Measurements from ENCODE around the gene EFNA1.

DNA sequence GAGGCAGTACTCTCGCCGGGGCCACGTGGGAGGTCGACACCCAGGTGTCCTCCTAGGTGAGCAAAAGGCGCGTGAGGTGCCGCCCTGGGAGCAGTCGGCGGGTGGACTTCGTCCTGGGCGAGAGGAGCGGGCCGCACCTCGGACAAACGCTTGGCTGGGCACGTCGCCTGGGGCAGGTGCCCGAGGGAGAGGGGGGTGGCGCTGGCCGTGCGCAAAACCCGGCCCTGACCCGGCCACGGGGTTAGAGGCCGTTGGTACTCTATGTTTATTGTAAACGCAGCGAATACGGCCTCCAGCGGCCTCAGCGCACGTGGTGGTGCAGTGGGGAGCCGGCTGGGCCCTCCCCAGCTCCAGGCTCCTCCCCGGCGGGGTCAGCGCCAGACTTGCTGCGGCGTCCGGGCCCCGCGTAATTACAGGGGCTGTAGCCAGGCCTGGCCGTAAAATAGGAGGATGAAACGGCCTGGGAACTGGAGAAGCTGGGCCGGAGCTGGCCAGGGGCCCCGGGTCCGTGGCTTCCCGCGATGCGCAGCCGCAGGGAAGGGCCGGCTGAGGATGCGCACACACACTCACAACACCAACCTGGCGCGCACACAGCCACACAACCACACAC lies 1.6 kb upstream of the EFNA1 start:
- TF ChIP-seq, protein P1, sequence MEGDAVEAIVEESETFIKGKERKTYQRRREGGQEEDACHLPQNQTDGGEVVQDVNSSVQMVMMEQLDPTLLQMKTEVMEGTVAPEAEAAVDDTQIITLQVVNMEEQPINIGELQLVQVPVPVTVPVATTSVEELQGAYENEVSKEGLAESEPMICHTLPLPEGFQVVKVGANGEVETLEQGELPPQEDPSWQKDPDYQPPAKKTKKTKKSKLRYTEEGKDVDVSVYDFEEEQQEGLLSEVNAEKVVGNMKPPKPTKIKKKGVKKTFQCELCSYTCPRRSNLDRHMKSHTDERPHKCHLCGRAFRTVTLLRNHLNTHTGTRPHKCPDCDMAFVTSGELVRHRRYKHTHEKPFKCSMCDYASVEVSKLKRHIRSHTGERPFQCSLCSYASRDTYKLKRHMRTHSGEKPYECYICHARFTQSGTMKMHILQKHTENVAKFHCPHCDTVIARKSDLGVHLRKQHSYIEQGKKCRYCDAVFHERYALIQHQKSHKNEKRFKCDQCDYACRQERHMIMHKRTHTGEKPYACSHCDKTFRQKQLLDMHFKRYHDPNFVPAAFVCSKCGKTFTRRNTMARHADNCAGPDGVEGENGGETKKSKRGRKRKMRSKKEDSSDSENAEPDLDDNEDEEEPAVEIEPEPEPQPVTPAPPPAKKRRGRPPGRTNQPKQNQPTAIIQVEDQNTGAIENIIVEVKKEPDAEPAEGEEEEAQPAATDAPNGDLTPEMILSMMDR (IDR thresholded peaks at IDR 0.05), result no peak
- TF ChIP-seq POLR2AphosphoS5 (IDR thresholded peaks at IDR 0.05) (no peak), POLR2A (IDR thresholded peaks at IDR 0.05) (no peak)
